Suprapubic skin (tissue), 4 donors: ENCODE results near the gene SLC35D1.

Source experiments
- CTCF ChIP-seq, 2 donors: fragments of 200-600 bp in 1 of 2; fragments of 450-650 bp in 1 of 2; sonication (generic) in 1 of 2; IDR thresholded peaks; one replicate each; pipeline ENCODE4 v1.5.1; 2016 to 2019; ENCODE audit warnings: antibody characterized with exemption in 2 of 2, mild to moderate bottlenecking in 1 of 2, moderate library complexity in 1 of 2
- POLR2A ChIP-seq, 2 donors: fragments of 450-650 bp; IDR thresholded peaks; one replicate each; pipeline ENCODE4 v1.6.1; 2017; ENCODE audit warnings: antibody characterized with exemption in 2 of 2, mild to moderate bottlenecking in 2 of 2, moderate library complexity in 2 of 2
- POLR2AphosphoS5 ChIP-seq, 3 donors: sonication (generic); formaldehyde crosslinking; IDR thresholded peaks; one replicate each; pipeline ENCODE4 v1.6.1; 2017; ENCODE audit warnings: antibody characterized with exemption in 3 of 3

GRCh38 chr1:67062412-67062811 lies 8.5 kb upstream of the SLC35D1 start:
- TF ChIP-seq POLR2AphosphoS5 (IDR thresholded peaks at IDR 0.05) (no peak), CTCF (IDR thresholded peaks at IDR 0.05) (no peak), POLR2A (IDR thresholded peaks at IDR 0.05) (no peak)
